CD8-positive, alpha-beta memory T cell (primary cell): ENCODE measurements around the gene PIP4K2C. TPM values are rescaled to one million over a fixed set of nuclear protein-coding genes. Genes with fewer than 3 reads are reported as not detected.
A peak's percentile ranks its signal among the peaks of the same experiment; 100 is the strongest.
"Not testable (repeated sequence)": the region's sequence is repeated elsewhere in the genome, so short reads cannot be mapped to it uniquely, and the experiment has no call there.

ENCODE experiments used
- CTCF ChIA-PET: fragments of 350-600 bp; sonication (Branson Sonifier 250); formaldehyde crosslinking; loops from one replicate; lab custom pipeline; 2021; ENCODE audit warnings: antibody characterized with exemption; lab: Charles Lee
- POLR2A ChIA-PET: fragments of 350-600 bp; sonication (Branson Sonifier 250); formaldehyde crosslinking; loops from one replicate; lab custom pipeline; 2021; ENCODE audit warnings: antibody characterized with exemption; lab: Charles Lee
- DNase-seq, 5 donors: peaks; one replicate each; pipeline versions ENCODE4 v3.0.0 to v3.0.0-alpha.2; 2020 to 2022; ENCODE audit warnings: mixed read lengths in 1 of 5
- H3K27ac ChIP-seq: one replicate; pipeline ENCODE4 v1.7.0; 2013; ENCODE audit warnings: low read depth, mild to moderate bottlenecking, low read length, moderate library complexity
- H3K27me3 ChIP-seq: 2 replicates; pipeline ENCODE4 v1.7.0; 2013; ENCODE audit warnings: low read length, mild to moderate bottlenecking; ENCODE audit not compliant: insufficient read depth, poor library complexity, severe bottlenecking
- H3K36me3 ChIP-seq: 2 replicates; pipeline ENCODE4 v1.7.0; 2013; ENCODE audit warnings: mild to moderate bottlenecking, low read length, moderate library complexity; ENCODE audit not compliant: insufficient read depth
- H3K4me1 ChIP-seq: 2 replicates; pipeline ENCODE4 v1.7.0; 2013; ENCODE audit warnings: mild to moderate bottlenecking, low read length, moderate library complexity; ENCODE audit not compliant: insufficient read depth
- H3K4me3 ChIP-seq: 2 replicates; pipeline ENCODE4 v1.7.0; 2013; ENCODE audit warnings: mild to moderate bottlenecking, low read length
- H3K9me3 ChIP-seq: 2 replicates; pipeline ENCODE4 v1.7.0; 2013; ENCODE audit warnings: mild to moderate bottlenecking, low read length
- H3K27ac Mint-ChIP-seq, 8 donors: one replicate each; pipeline ENCODE4 v1.8.0; 2020 to 2021; ENCODE audit warnings: mixed read lengths in 8 of 8, mild to moderate bottlenecking in 6 of 8, inconsistent platforms in 3 of 8, moderate library complexity in 3 of 8
- H3K27me3 Mint-ChIP-seq, 2 donors: one replicate each; pipeline ENCODE4 v1.8.0; 2020 to 2021; ENCODE audit warnings: mixed read lengths in 2 of 2, mild to moderate bottlenecking in 1 of 2, moderate library complexity in 1 of 2
- H3K36me3 Mint-ChIP-seq, 3 donors: one replicate each; pipeline ENCODE4 v1.8.0; 2020 to 2021; ENCODE audit warnings: mixed read lengths in 3 of 3, inconsistent platforms in 1 of 3, mild to moderate bottlenecking in 1 of 3
- H3K4me1 Mint-ChIP-seq, 3 donors: one replicate each; pipeline ENCODE4 v1.8.0; 2020 to 2021; ENCODE audit warnings: mixed read lengths in 3 of 3, inconsistent platforms in 1 of 3, mild to moderate bottlenecking in 1 of 3
- H3K4me3 Mint-ChIP-seq, 7 donors: one replicate each; pipeline ENCODE4 v1.8.0; 2020 to 2021; ENCODE audit warnings: mixed read lengths in 7 of 7, mild to moderate bottlenecking in 6 of 7, moderate library complexity in 4 of 7, inconsistent platforms in 2 of 7
- H3K9me3 Mint-ChIP-seq, 5 donors: one replicate each; pipeline ENCODE4 v1.8.0; 2020 to 2022; ENCODE audit warnings: mixed read lengths in 5 of 5, mild to moderate bottlenecking in 3 of 5, moderate library complexity in 2 of 5, inconsistent platforms in 1 of 5
- polyA plus RNA-seq: library from polyadenylated mRNA; unstranded; fragments of 300-500 nt; fragmentation: Illumina TruSeq; gene quantifications from one replicate; pipeline ENCODE4 v1.2.3, GENCODE V29; 2021
- total RNA-seq, 2 experiments: library from RNA; stranded (reverse); gene quantifications; one replicate each; pipeline ENCODE4 v1.2.3, GENCODE V29; 2021

Gene PIP4K2C
- total and polyA plus RNA-seq, 3 experiments from 2014 or later, result 24.7 to 40.6 (median 29.7) TPM

- Histone ChIP-seq H3K36me3 (no peaks in the 10 kb centered on the region), H3K4me3 (no peak overlapping the region), H3K9me3 (no peaks in the 10 kb centered on the region), H3K27me3 (no peaks in the 10 kb centered on the region), H3K27ac (no peak overlapping the region), H3K4me1 (no peaks in the 10 kb centered on the region)
- Mint-ChIP-seq H3K27me3 (peaks cover 10 to 15% of the 10 kb centered on the region in 2 donors), H3K36me3 (no peaks in the 10 kb centered on the region), H3K27ac (no peak overlapping the region), H3K4me1 (no peaks in the 10 kb centered on the region), H3K4me3 (no peak overlapping the region), H3K9me3 (no peaks in the 10 kb centered on the region)
- CTCF ChIA-PET, result interaction anchor here (1.4 kb wide), 1 partner anchor 9 kb away, joined by 3 read pairs; no protein-coding TSS in a partner anchor
- POLR2A ChIA-PET, result no interaction called here
- no peak for DNase-seq
These were observed 26.7 kb upstream of the PIP4K2C start for GRCh38 chr12:57564178-57564740.

- H3K4me3 Mint-ChIP-seq, result no peak overlapping the region
These were observed 22.2 kb upstream of the PIP4K2C start for GRCh38 chr12:57568838-57569237.

GRCh38 chr12:57569858-57570257, 21.1 kb upstream of the PIP4K2C start:
- Mint-ChIP-seq H3K9me3 (no peaks in the 10 kb centered on the region), H3K36me3 (no peaks in the 10 kb centered on the region), H3K27ac (peak overlapping the region in 1 of 8 donors; percentile 56), H3K4me3 (no peak overlapping the region), H3K27me3 (peaks cover 0 to 3% of the 10 kb centered on the region in 2 donors), H3K4me1 (no peaks in the 10 kb centered on the region)
- H3K9me3 ChIP-seq, result no peaks in the 10 kb centered on the region
- H3K36me3 ChIP-seq, result no peaks in the 10 kb centered on the region
- H3K27ac ChIP-seq, result no peak overlapping the region
- H3K4me3 ChIP-seq, result no peak overlapping the region
- no peak for DNase-seq
- H3K4me1 ChIP-seq, result no peaks in the 10 kb centered on the region
- CTCF ChIA-PET, result interaction anchor here (2.0 kb wide), 1 partner anchor 13 kb away, joined by 7 read pairs; no protein-coding TSS in a partner anchor
- POLR2A ChIA-PET, result no interaction called here
- H3K27me3 ChIP-seq, result no peaks in the 10 kb centered on the region

More at GRCh38 chr12:57568838-57569237, 22.2 kb upstream of the PIP4K2C start:
- Mint-ChIP-seq H3K4me1 (no peaks in the 10 kb centered on the region), H3K36me3 (no peaks in the 10 kb centered on the region), H3K9me3 (no peaks in the 10 kb centered on the region), H3K27ac (no peak overlapping the region), H3K27me3 (peaks cover 3 to 8% of the 10 kb centered on the region in 2 donors)
- no peak overlapping the region for H3K4me3 ChIP-seq
- H3K27me3 ChIP-seq, result no peaks in the 10 kb centered on the region
- CTCF ChIA-PET, result no interaction called here
- no peaks in the 10 kb centered on the region for H3K4me1 ChIP-seq
- no peaks in the 10 kb centered on the region for H3K36me3 ChIP-seq
- no peak overlapping the region for H3K27ac ChIP-seq
- no peaks in the 10 kb centered on the region for H3K9me3 ChIP-seq
- DNase-seq, result no peak
- POLR2A ChIA-PET, result no interaction called here

- not testable (repeated sequence) for H3K4me3 Mint-ChIP-seq, H3K27ac Mint-ChIP-seq, H3K4me1 Mint-ChIP-seq, H3K27me3 Mint-ChIP-seq, H3K4me1 ChIP-seq, H3K4me3 ChIP-seq, H3K9me3 Mint-ChIP-seq, H3K36me3 ChIP-seq, H3K9me3 ChIP-seq, H3K36me3 Mint-ChIP-seq, H3K27ac ChIP-seq, H3K27me3 ChIP-seq, DNase-seq
- ChIA-PET CTCF (interaction anchor here (2.0 kb wide), 1 partner anchor 13 kb away, joined by 7 read pairs; no protein-coding TSS in a partner anchor), POLR2A (interaction anchor here (0.6 kb wide), 1 partner anchor 9 kb away, joined by 3 read pairs; no protein-coding TSS in a partner anchor)
These were observed 20.6 kb upstream of the PIP4K2C start for GRCh38 chr12:57570438-57570837.

- no peaks in the 10 kb centered on the region for H3K27me3 ChIP-seq
- Mint-ChIP-seq H3K9me3 (no peaks in the 10 kb centered on the region), H3K27me3 (peaks cover 0 to 3% of the 10 kb centered on the region in 2 donors), H3K27ac (no peak overlapping the region), H3K4me1 (no peaks in the 10 kb centered on the region), H3K36me3 (peaks cover 0 to 3% (median 0%) of the 10 kb centered on the region in 3 donors), H3K4me3 (no peak overlapping the region)
- H3K9me3 ChIP-seq, result no peaks in the 10 kb centered on the region
- ChIA-PET CTCF (no interaction called here), POLR2A (no interaction called here)
- no peak overlapping the region for H3K27ac ChIP-seq
- H3K4me1 ChIP-seq, result no peaks in the 10 kb centered on the region
- H3K4me3 ChIP-seq, result no peak overlapping the region
- no peak for DNase-seq
- H3K36me3 ChIP-seq, result no peaks in the 10 kb centered on the region
These were observed 18.8 kb upstream of the PIP4K2C start for GRCh38 chr12:57571926-57572762.

- Histone ChIP-seq H3K36me3 (no peaks in the 10 kb centered on the region), H3K4me1 (no peaks in the 10 kb centered on the region), H3K27ac (no peak overlapping the region), H3K27me3 (no peaks in the 10 kb centered on the region), H3K4me3 (no peak overlapping the region), H3K9me3 (no peaks in the 10 kb centered on the region)
- DNase-seq, result no peak
- Mint-ChIP-seq H3K4me3 (no peak overlapping the region), H3K36me3 (peaks cover 0 to 3% (median 0%) of the 10 kb centered on the region in 3 donors), H3K27me3 (peaks cover 0 to 2% of the 10 kb centered on the region in 2 donors), H3K27ac (peak overlapping the region in 1 of 8 donors; percentile 79), H3K9me3 (no peaks in the 10 kb centered on the region), H3K4me1 (no peaks in the 10 kb centered on the region)
- ChIA-PET CTCF (interaction anchor here (1.1 to 2.9 kb wide), 4 partner anchors 9 to 116 kb away, joined by 3 to 18 read pairs (median 12); partner anchors contain the start of gene B4GALNT1), POLR2A (no interaction called here)
These were observed 16.2 kb upstream of the PIP4K2C start for GRCh38 chr12:57574795-57575194.

GRCh38 chr12:57575771-57576612, 15.0 kb upstream of the PIP4K2C start:
- no peaks in the 10 kb centered on the region for H3K36me3 ChIP-seq
- Mint-ChIP-seq H3K4me1 (no peaks in the 10 kb centered on the region), H3K27me3 (peaks cover 0 to 2% of the 10 kb centered on the region in 2 donors), H3K36me3 (peaks cover 0 to 3% (median 0%) of the 10 kb centered on the region in 3 donors), H3K27ac (no peak overlapping the region), H3K4me3 (no peak overlapping the region), H3K9me3 (no peaks in the 10 kb centered on the region)
- H3K9me3 ChIP-seq, result no peaks in the 10 kb centered on the region
- no peak overlapping the region for H3K27ac ChIP-seq
- no peaks in the 10 kb centered on the region for H3K4me1 ChIP-seq
- no peak for DNase-seq
- POLR2A ChIA-PET, result no interaction called here
- H3K27me3 ChIP-seq, result no peaks in the 10 kb centered on the region
- CTCF ChIA-PET, result interaction anchor here (0.8 to 2.9 kb wide), 5 partner anchors 7 to 117 kb away, joined by 3 to 18 read pairs (median 9); partner anchors contain the start of gene B4GALNT1
- no peak overlapping the region for H3K4me3 ChIP-seq
